ENCODE results near the gene SERPINA1. TPM values are rescaled to one million over a fixed set of nuclear protein-coding genes. Genes with fewer than 3 reads are reported as not detected.
"Not testable (repeated sequence)": the region's sequence is repeated elsewhere in the genome, so short reads cannot be mapped to it uniquely, and the experiment has no call there.

The SERPINA1 gene
- total and polyA plus RNA-seq, 4 donors, result 3.5 to 29.8 (median 20.4) TPM

- DNase-seq (no peak), ATAC-seq (ENCODE audit: low FRiP score) (no peak)
- WGBS, 2 donors, result 73 to 75% methylated on average over 8 of the region's 8 CpGs
- no peaks in the 10 kb centered on the region for H3K27me3 ChIP-seq (ENCODE audit: control insufficient read depth in 1 of 2, insufficient read depth in 2 of 2, low read length in 1 of 2)
- no peak overlapping the region for H3K27ac ChIP-seq (ENCODE audit: low read depth in 1 of 2, low read length in 2 of 2)
- no peaks in the 10 kb centered on the region for H3K9me3 ChIP-seq (ENCODE audit: control insufficient read depth, low read length)
- H3K4me1 ChIP-seq (ENCODE audit: control insufficient read depth in 1 of 2, insufficient read depth in 2 of 2, low read length in 2 of 2), result no peaks in the 10 kb centered on the region
- H3K36me3 ChIP-seq (ENCODE audit: control insufficient read depth in 1 of 2, insufficient read depth in 2 of 2, low read length in 1 of 2), result no peaks in the 10 kb centered on the region
- intact Hi-C loops (cut with DNase I), result no loop called here
- H3K4me3 ChIP-seq (ENCODE audit: low read length in 2 of 2), result no peak overlapping the region
Observed at GRCh38 chr14:94412671-94413638, 24.6 kb upstream of the SERPINA1 start.

GRCh38 chr14:94411638-94412037 lies 23.2 kb upstream of the SERPINA1 start:
- intact Hi-C loops (cut with DNase I), result no loop called here
- no peak for ATAC-seq (ENCODE audit: low FRiP score)
- Histone ChIP-seq H3K4me3 (ENCODE audit: low read length in 2 of 2) (no peak overlapping the region), H3K9me3 (ENCODE audit: control insufficient read depth, low read length) (no peaks in the 10 kb centered on the region), H3K27me3 (ENCODE audit: control insufficient read depth in 1 of 2, insufficient read depth in 2 of 2, low read length in 1 of 2) (no peaks in the 10 kb centered on the region), H3K27ac (ENCODE audit: low read depth in 1 of 2, low read length in 2 of 2) (no peak overlapping the region), H3K36me3 (ENCODE audit: control insufficient read depth in 1 of 2, insufficient read depth in 2 of 2, low read length in 1 of 2) (no peaks in the 10 kb centered on the region), H3K4me1 (ENCODE audit: control insufficient read depth in 1 of 2, insufficient read depth in 2 of 2, low read length in 2 of 2) (no peaks in the 10 kb centered on the region)
- 11 to 33% methylated on average over 1 of the region's 1 CpG for WGBS, 2 donors
- no peak for DNase-seq

GRCh38 chr14:94409430-94409829 lies 21.0 kb upstream of the SERPINA1 start:
- H3K27ac ChIP-seq (ENCODE audit: low read depth in 1 of 2, low read length in 2 of 2); ATAC-seq (ENCODE audit: low FRiP score); H3K4me3 ChIP-seq (ENCODE audit: low read length in 2 of 2); H3K9me3 ChIP-seq (ENCODE audit: control insufficient read depth, low read length); H3K4me1 ChIP-seq (ENCODE audit: control insufficient read depth in 1 of 2, insufficient read depth in 2 of 2, low read length in 2 of 2); H3K36me3 ChIP-seq (ENCODE audit: control insufficient read depth in 1 of 2, insufficient read depth in 2 of 2, low read length in 1 of 2); DNase-seq; intact Hi-C loops (cut with DNase I); H3K27me3 ChIP-seq (ENCODE audit: control insufficient read depth in 1 of 2, insufficient read depth in 2 of 2, low read length in 1 of 2): not testable (repeated sequence)
- 93 to 96% methylated on average over 5 of the region's 5 CpGs for WGBS, 2 donors

GRCh38 chr14:94408546-94409095 lies 20.2 kb upstream of the SERPINA1 start:
- H3K27me3 ChIP-seq (ENCODE audit: control insufficient read depth in 1 of 2, insufficient read depth in 2 of 2, low read length in 1 of 2), result no peaks in the 10 kb centered on the region
- ATAC-seq (ENCODE audit: low FRiP score), result no peak
- no peak overlapping the region for H3K27ac ChIP-seq (ENCODE audit: low read depth in 1 of 2, low read length in 2 of 2)
- no peak for DNase-seq
- no peak overlapping the region for H3K4me3 ChIP-seq (ENCODE audit: low read length in 2 of 2)
- no peaks in the 10 kb centered on the region for H3K36me3 ChIP-seq (ENCODE audit: control insufficient read depth in 1 of 2, insufficient read depth in 2 of 2, low read length in 1 of 2)
- H3K4me1 ChIP-seq (ENCODE audit: control insufficient read depth in 1 of 2, insufficient read depth in 2 of 2, low read length in 2 of 2), result no peaks in the 10 kb centered on the region
- WGBS, 2 donors, result 26% methylated on average over 4 of the region's 4 CpGs
- intact Hi-C loops (cut with DNase I), result no loop called here
- H3K9me3 ChIP-seq (ENCODE audit: control insufficient read depth, low read length), result no peaks in the 10 kb centered on the region

GRCh38 chr14:94407906-94408305 lies 19.5 kb upstream of the SERPINA1 start:
- Histone ChIP-seq H3K4me1 (ENCODE audit: control insufficient read depth in 1 of 2, insufficient read depth in 2 of 2, low read length in 2 of 2) (no peaks in the 10 kb centered on the region), H3K27me3 (ENCODE audit: control insufficient read depth in 1 of 2, insufficient read depth in 2 of 2, low read length in 1 of 2) (no peaks in the 10 kb centered on the region)
- intact Hi-C loops (cut with DNase I), result no loop called here

GRCh38 chr14:94406910-94407309 lies 18.5 kb upstream of the SERPINA1 start:
- Histone ChIP-seq H3K9me3 (ENCODE audit: control insufficient read depth, low read length) (no peaks in the 10 kb centered on the region), H3K27ac (ENCODE audit: low read depth in 1 of 2, low read length in 2 of 2) (no peak overlapping the region), H3K4me1 (ENCODE audit: control insufficient read depth in 1 of 2, insufficient read depth in 2 of 2, low read length in 2 of 2) (no peaks in the 10 kb centered on the region), H3K36me3 (ENCODE audit: control insufficient read depth in 1 of 2, insufficient read depth in 2 of 2, low read length in 1 of 2) (no peaks in the 10 kb centered on the region), H3K27me3 (ENCODE audit: control insufficient read depth in 1 of 2, insufficient read depth in 2 of 2, low read length in 1 of 2) (no peaks in the 10 kb centered on the region), H3K4me3 (ENCODE audit: low read length in 2 of 2) (no peak overlapping the region)
- intact Hi-C loops (cut with DNase I), result no loop called here
- ATAC-seq (ENCODE audit: low FRiP score) (no peak), DNase-seq (no peak)

More at GRCh38 chr14:94407906-94408305, 19.5 kb upstream of the SERPINA1 start:
- DNase-seq (no peak), ATAC-seq (ENCODE audit: low FRiP score) (no peak)
- Histone ChIP-seq H3K4me3 (ENCODE audit: low read length in 2 of 2) (no peak overlapping the region), H3K9me3 (ENCODE audit: control insufficient read depth, low read length) (no peaks in the 10 kb centered on the region), H3K27ac (ENCODE audit: low read depth in 1 of 2, low read length in 2 of 2) (no peak overlapping the region), H3K36me3 (ENCODE audit: control insufficient read depth in 1 of 2, insufficient read depth in 2 of 2, low read length in 1 of 2) (no peaks in the 10 kb centered on the region)

GRCh38 chr14:94405486-94405885 lies 17.1 kb upstream of the SERPINA1 start:
- intact Hi-C loops (cut with DNase I), result no loop called here
- ATAC-seq (ENCODE audit: low FRiP score), result no peak
- 92 to 100% methylated on average over 2 of the region's 2 CpGs for WGBS, 2 donors

GRCh38 chr14:94404561-94404960 lies 16.2 kb upstream of the SERPINA1 start:
- DNase-seq (no peak), ATAC-seq (ENCODE audit: low FRiP score) (no peak)
- 90 to 96% methylated on average over 2 of the region's 2 CpGs for WGBS, 2 donors
- intact Hi-C loops (cut with DNase I), result no loop called here
- no peaks in the 10 kb centered on the region for H3K27me3 ChIP-seq (ENCODE audit: control insufficient read depth in 1 of 2, insufficient read depth in 2 of 2, low read length in 1 of 2)
- no peaks in the 10 kb centered on the region for H3K4me1 ChIP-seq (ENCODE audit: control insufficient read depth in 1 of 2, insufficient read depth in 2 of 2, low read length in 2 of 2)
- H3K27ac ChIP-seq (ENCODE audit: low read depth in 1 of 2, low read length in 2 of 2), result no peak overlapping the region
- no peak overlapping the region for H3K4me3 ChIP-seq (ENCODE audit: low read length in 2 of 2)
- no peaks in the 10 kb centered on the region for H3K36me3 ChIP-seq (ENCODE audit: control insufficient read depth in 1 of 2, insufficient read depth in 2 of 2, low read length in 1 of 2)
- H3K9me3 ChIP-seq (ENCODE audit: control insufficient read depth, low read length), result no peaks in the 10 kb centered on the region

More at GRCh38 chr14:94405486-94405885, 17.1 kb upstream of the SERPINA1 start:
- no peak for DNase-seq
- Histone ChIP-seq H3K4me1 (ENCODE audit: control insufficient read depth in 1 of 2, insufficient read depth in 2 of 2, low read length in 2 of 2) (no peaks in the 10 kb centered on the region), H3K4me3 (ENCODE audit: low read length in 2 of 2) (no peak overlapping the region), H3K9me3 (ENCODE audit: control insufficient read depth, low read length) (no peaks in the 10 kb centered on the region), H3K27me3 (ENCODE audit: control insufficient read depth in 1 of 2, insufficient read depth in 2 of 2, low read length in 1 of 2) (no peaks in the 10 kb centered on the region), H3K27ac (ENCODE audit: low read depth in 1 of 2, low read length in 2 of 2) (no peak overlapping the region), H3K36me3 (ENCODE audit: control insufficient read depth in 1 of 2, insufficient read depth in 2 of 2, low read length in 1 of 2) (no peaks in the 10 kb centered on the region)
